Urinary bladder (tissue), 4 donors: ENCODE measurements around the gene SPNS3. TPM values are rescaled to one million over a fixed set of nuclear protein-coding genes. Genes with fewer than 3 reads are reported as not detected.

Source experiments
- DNase-seq: peaks from one replicate; pipeline ENCODE4 v3.0.0-alpha.2; 2015; ENCODE audit errors: extremely low spot score
- H3K27ac ChIP-seq: one replicate; pipeline ENCODE4 v1.5.1; 2013; ENCODE audit warnings: low read depth, mild to moderate bottlenecking, moderate library complexity
- H3K36me3 ChIP-seq: one replicate; pipeline ENCODE4 v1.6.1; 2013; ENCODE audit warnings: mild to moderate bottlenecking, moderate library complexity; ENCODE audit not compliant: insufficient read depth
- H3K4me1 ChIP-seq: one replicate; pipeline ENCODE4 v1.6.1; 2013; ENCODE audit warnings: mild to moderate bottlenecking, moderate library complexity; ENCODE audit not compliant: insufficient read depth
- H3K4me3 ChIP-seq: one replicate; pipeline ENCODE4 v1.5.1; 2013; ENCODE audit warnings: low read depth, low read length
- WGBS: extraction: QIAGEN DNeasy Blood & Tissue Kit; methylation state at CpG from one replicate; pipeline ENCODE4 v1.1.7; 2013; 5-methylcytosine and 5-hydroxymethylcytosine counted together
- polyA plus RNA-seq: library from polyadenylated mRNA; stranded (reverse); fragments of 200-250 nt; gene quantifications from one replicate; pipeline ENCODE4 v1.2.3, GENCODE V29; 2013
- total RNA-seq: library from RNA; depleted of rRNA; stranded (reverse); fragments of >200 nt; gene quantifications from one replicate; pipeline ENCODE4 v1.2.3, GENCODE V29; 2014
- donor health status: healthy with polysubstance abuse.
- donor health status: healthy.

Gene SPNS3
- total and polyA plus RNA-seq, 2 donors, result 0.16 to 0.46 TPM

- H3K4me3 ChIP-seq, result no peak overlapping the region
- no peaks in the 10 kb centered on the region for H3K4me1 ChIP-seq
- 92% methylated on average over 33 of the region's 33 CpGs for WGBS
- no peak overlapping the region for H3K27ac ChIP-seq
- H3K36me3 ChIP-seq, result no peaks in the 10 kb centered on the region
- no peak for DNase-seq
Measured at GRCh38 chr17:4532860-4533522, 99.3 kb downstream of the SPNS3 start.

GRCh38 chr17:4533523-4534504 lies 100.1 kb downstream of the SPNS3 start:
- no peaks in the 10 kb centered on the region for H3K4me1 ChIP-seq
- no peak for DNase-seq
- WGBS, result 75% methylated on average over 23 of the region's 23 CpGs
- no peaks in the 10 kb centered on the region for H3K36me3 ChIP-seq
- no peak overlapping the region for H3K4me3 ChIP-seq
- no peak overlapping the region for H3K27ac ChIP-seq

- Histone ChIP-seq H3K27ac (no peak overlapping the region), H3K4me1 (no peaks in the 10 kb centered on the region), H3K36me3 (peaks cover 2% of the 10 kb centered on the region), H3K4me3 (no peak overlapping the region)
- no peak for DNase-seq
- 75% methylated on average over 17 of the region's 17 CpGs for WGBS
Measured at GRCh38 chr17:4534515-4534914, 100.8 kb downstream of the SPNS3 start.

- peaks cover 2% of the 10 kb centered on the region for H3K36me3 ChIP-seq
- H3K4me3 ChIP-seq, result no peak overlapping the region
- no peaks in the 10 kb centered on the region for H3K4me1 ChIP-seq
- H3K27ac ChIP-seq, result no peak overlapping the region
- 79% methylated on average over 27 of the region's 27 CpGs for WGBS
- no peak for DNase-seq
Measured at GRCh38 chr17:4534928-4535666, 101.4 kb downstream of the SPNS3 start.

GRCh38 chr17:4535667-4536258 lies 102.0 kb downstream of the SPNS3 start:
- no peak for DNase-seq
- H3K4me1 ChIP-seq, result no peaks in the 10 kb centered on the region
- 56% methylated on average over 19 of the region's 19 CpGs for WGBS
- peaks cover 2% of the 10 kb centered on the region for H3K36me3 ChIP-seq
- no peak overlapping the region for H3K4me3 ChIP-seq
- H3K27ac ChIP-seq, result no peak overlapping the region

- no peak overlapping the region for H3K27ac ChIP-seq
- no peak for DNase-seq
Measured at GRCh38 chr17:4536259-4536741, 102.6 kb downstream of the SPNS3 start.

GRCh38 chr17:4536742-4537411 lies 103.1 kb downstream of the SPNS3 start:
- Histone ChIP-seq H3K4me1 (no peaks in the 10 kb centered on the region), H3K27ac (no peak overlapping the region), H3K36me3 (peaks cover 2% of the 10 kb centered on the region), H3K4me3 (no peak overlapping the region)
- DNase-seq, result no peak
- WGBS, result 47% methylated on average over 18 of the region's 18 CpGs

More at GRCh38 chr17:4536259-4536741, 102.6 kb downstream of the SPNS3 start:
- 40% methylated on average over 19 of the region's 19 CpGs for whole genome bisulfite sequencing
- H3K4me3 ChIP-seq, result no peak overlapping the region
- no peaks in the 10 kb centered on the region for H3K4me1 ChIP-seq
- peaks cover 2% of the 10 kb centered on the region for H3K36me3 ChIP-seq

Other genes with a start within 250 kb of the SPNS3 start
- 52.7 TPM for gene ANKFY1, start 170.0 kb upstream of the SPNS3 start, total RNA-seq
- 21.3 TPM for gene ANKFY1, start 170.0 kb upstream of the SPNS3 start, polyA plus RNA-seq
- 39.5 TPM for gene UBE2G1, start 67.3 kb upstream of the SPNS3 start, total RNA-seq
- 56.8 TPM for gene UBE2G1, start 67.3 kb upstream of the SPNS3 start, polyA plus RNA-seq
- gene SPNS2, start 64.9 kb downstream of the SPNS3 start, total RNA-seq, result 7.5 TPM
- gene SPNS2, start 64.9 kb downstream of the SPNS3 start, polyA plus RNA-seq, result 28.2 TPM
- 20.7 TPM for gene MYBBP1A, start 121.4 kb downstream of the SPNS3 start, total RNA-seq
- 29.8 TPM for gene MYBBP1A, start 121.4 kb downstream of the SPNS3 start, polyA plus RNA-seq
- 13.0 TPM for gene GGT6, start 126.6 kb downstream of the SPNS3 start, total RNA-seq
- gene GGT6, start 126.6 kb downstream of the SPNS3 start, polyA plus RNA-seq, result 11.5 TPM
- gene SMTNL2, start 150.6 kb downstream of the SPNS3 start, total RNA-seq, result 8.0 TPM
- gene SMTNL2, start 150.6 kb downstream of the SPNS3 start, polyA plus RNA-seq, result 5.0 TPM
- 2.6 TPM for gene ALOX15, start 207.7 kb downstream of the SPNS3 start, total RNA-seq
- 0.06 TPM for gene ALOX15, start 207.7 kb downstream of the SPNS3 start, polyA plus RNA-seq